HG02884 (cell line): ENCODE results near the gene POMT1.
A peak's percentile ranks its signal among the peaks of the same experiment; 100 is the strongest.

Experiments used
- ATAC-seq: cut with Tn5 transposase; IDR thresholded peaks from one replicate; pipeline ENCODE4 v1.9.1; 2021; ENCODE audit warnings: mild to moderate bottlenecking, moderate library complexity; ENCODE audit not compliant: unreplicated experiment

The POMT1 gene

DNA sequence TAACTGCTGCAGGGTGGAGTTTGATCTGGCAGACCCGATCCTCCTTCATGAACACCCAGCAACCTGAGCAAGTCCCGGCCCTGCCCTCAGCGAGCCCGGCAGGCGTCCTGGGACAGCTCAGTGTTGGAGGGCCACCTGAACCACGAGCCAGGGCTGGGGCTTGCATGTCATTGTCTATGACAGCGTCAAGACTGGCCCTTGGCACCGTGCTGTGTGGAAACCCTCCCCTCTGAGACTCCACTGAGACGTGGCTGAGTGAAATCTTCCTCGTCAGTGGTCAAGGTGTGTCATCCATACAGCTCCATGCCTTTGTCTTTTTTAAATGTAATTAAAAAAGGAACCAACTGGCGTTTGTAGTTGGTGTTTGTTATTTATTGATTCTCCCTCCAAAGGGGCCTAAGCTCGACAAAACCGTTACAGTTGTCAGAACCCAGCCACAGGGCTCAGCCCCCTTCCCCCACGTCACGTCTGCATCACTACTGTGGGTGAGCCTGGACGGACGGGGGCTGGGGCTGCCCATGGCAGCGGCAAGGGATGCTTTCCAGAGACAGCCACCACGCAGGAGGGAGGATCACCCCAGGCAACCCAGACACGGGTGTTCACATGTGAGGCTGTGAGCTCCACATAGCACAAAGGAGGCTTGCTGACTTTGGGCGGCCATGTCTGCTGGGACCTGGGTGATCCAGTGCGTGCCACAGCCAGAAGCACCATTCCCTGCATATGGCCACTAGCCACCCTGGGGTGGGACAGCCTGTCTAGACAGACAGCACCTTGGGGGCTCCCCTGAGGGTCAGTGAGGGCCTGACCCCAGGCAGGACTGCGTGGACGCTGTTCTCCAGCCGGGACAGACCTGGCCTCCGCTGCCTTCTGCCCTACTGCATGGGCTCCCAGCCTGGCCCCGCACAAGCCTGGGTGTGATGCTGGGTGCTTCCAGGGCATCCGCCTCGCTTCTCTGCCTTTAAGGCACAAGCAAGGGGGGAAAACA, 21.0 kb downstream of the POMT1 start:
- ATAC-seq: no peak

GRCh38 chr9:131524665-131525315, 22.1 kb downstream of the POMT1 start:
- no peak for ATAC-seq

GRCh38 chr9:131525643-131526565, 23.2 kb downstream of the POMT1 start:
- ATAC-seq: no peak

DNA sequence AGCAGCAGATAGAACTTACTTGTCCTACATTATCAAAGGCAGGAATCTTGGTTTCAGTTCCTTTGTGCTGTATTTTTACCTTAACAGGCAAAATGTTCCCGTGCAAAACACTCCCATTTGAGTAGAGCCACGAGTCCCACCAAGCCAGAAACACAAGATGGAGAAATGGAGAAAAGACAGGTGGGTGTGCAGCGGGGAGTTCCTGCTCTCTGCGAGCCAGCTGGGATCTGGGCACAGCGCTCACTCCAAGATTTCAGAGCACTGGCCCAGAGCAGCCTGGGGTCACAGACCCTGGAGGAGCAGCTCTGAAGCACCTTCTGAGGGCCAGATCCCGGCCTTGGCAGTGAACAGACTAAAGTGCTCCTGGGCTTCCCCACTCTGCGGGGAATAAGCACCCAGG, 25.5 kb downstream of the POMT1 start:
- ATAC-seq: no peak

DNA sequence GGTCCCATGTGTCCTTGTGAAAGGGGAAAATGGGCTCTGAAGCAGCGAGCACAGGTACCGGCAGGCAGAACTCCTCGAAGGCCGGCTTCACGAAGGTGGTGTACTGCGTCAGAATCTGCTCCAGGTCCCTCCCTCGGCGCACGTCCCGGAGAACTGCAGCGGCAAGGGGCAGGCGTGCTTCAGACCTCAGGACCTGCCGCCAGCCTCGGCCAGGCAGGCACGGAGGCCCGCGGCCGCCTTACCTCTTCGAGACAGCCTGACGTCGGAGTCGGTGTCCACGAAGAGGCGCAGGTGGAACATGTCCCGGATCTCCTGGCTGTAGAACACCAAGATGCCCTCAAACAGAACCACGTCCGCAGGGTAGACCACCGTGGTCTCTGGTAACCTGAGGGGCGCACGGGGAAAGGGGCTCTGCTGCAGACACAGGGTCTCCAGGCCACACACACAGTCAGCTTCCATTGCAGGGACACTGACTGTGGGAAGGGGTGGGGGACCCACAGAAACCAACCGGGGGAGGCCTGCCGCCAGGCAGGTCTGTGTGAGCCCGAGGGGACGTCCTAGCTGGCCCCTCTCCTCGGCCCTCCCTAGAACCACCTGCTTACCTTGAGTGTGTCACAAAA, 26.3 kb downstream of the POMT1 start:
- ATAC-seq: no peak

GRCh38 chr9:131529597-131530545, 27.2 kb downstream of the POMT1 start:
- no peak for ATAC-seq

- peak; percentile 16 for ATAC-seq
Observed at GRCh38 chr9:131530546-131530919, 27.8 kb downstream of the POMT1 start.

DNA sequence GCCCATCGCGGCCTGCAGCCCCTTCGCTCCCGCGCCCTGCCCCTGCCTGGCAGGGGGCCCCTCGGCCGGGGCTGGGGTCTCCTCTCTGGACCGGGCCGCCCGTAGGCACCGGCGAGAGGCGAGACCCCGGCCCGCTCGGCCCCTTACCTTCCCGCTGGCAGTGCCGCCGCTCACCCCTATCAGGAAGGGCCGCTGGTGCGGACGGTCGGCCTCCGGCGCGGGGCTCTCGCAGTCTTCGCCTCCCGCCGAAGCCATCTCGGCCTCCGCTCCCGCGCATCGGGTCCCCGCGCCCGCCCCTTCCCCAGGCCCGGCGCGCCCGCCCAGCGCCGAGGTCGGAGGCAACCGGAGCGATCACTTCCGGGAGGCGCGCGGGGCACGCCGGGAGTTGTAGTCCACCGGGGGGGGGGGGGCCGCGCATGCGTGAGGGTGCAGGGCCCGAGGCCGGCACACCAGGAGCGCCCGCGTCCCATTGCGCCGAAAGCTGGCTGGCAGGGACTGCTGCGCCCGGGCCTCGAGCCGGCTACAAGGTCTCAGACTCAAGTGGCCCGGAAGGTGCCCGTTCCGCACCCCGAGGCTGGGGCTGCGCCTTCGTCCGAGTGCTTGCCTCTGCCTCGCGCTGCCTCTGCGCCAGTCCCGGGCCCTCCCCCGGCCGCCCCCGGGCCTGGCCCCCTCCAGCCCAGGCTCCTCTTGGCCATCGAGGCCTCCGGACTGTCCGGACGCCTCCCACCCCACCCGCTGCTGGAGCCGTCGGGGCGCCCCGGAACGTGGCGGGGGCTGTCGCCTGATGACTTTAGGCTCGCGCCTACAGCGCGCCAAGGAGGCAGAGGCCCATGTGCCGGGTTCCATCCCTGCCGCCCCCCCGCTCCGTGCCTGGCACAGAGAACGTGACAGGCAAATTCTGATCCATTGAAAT, 28.5 kb downstream of the POMT1 start, which contains the start of gene UCK1:
UCK1 (minus strand) TSS at position 344 of the 913 bp plus-strand sequence; CDS start at position 255, 89 bp downstream.
- ATAC-seq: peak; percentile 76

GRCh38 chr9:131534721-131535237, 32.1 kb downstream of the POMT1 start:
- ATAC-seq: no peak

- ATAC-seq: no peak
Observed at GRCh38 chr9:131537946-131538345, 35.2 kb downstream of the POMT1 start.

DNA sequence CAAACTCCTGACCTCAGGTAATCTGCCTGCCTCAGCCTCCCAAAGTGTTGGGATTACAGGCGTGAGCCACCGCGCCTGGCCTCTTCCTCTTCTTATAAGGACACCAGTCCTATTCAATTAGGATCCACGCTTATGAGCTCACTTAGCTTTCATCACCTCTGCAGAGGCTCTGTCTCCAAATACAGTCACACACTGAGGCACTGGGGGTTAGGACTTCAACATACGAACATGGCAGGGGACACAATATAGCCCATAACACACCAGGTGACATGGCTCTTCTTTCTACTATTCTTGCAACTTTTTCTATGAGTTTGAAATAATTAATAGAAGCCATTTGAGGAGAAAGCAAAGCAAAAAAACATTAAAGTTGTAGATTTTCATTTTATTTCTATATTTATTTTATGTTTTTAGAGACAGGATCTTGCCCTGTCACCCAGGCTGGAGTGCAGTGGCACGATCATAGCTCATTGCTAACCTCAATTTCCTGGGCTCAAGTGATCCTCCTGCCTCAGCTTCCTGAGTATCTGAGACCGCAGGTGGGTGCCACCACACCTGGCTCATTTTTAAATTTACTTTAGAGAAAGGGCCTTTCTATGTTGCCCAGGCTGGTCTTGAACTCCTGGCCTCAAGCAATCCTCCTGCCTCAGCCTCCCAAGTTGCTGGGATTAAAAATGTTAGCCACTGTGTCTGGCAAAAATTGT, 36.7 kb downstream of the POMT1 start:
- ATAC-seq: no peak

DNA sequence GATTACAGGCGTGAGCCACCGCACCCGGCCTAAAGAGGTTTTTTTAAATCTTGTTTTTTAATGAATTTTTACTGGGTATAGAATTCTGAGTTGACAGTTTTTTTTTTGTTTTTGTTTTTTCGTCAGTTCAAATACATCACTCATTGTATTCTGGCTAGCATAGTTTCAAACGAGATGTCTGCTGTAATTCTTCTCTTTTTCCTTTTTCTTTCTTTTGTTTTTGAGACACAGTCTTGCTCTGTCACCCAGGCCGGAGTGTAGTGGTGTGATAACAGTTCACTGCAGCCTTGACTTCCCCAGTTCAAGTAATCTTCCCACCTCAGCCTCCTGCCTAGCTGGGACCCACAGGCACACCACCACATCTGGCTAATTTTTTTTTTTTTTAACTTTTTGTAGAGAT, 40.4 kb downstream of the POMT1 start:
- no peak for ATAC-seq

DNA sequence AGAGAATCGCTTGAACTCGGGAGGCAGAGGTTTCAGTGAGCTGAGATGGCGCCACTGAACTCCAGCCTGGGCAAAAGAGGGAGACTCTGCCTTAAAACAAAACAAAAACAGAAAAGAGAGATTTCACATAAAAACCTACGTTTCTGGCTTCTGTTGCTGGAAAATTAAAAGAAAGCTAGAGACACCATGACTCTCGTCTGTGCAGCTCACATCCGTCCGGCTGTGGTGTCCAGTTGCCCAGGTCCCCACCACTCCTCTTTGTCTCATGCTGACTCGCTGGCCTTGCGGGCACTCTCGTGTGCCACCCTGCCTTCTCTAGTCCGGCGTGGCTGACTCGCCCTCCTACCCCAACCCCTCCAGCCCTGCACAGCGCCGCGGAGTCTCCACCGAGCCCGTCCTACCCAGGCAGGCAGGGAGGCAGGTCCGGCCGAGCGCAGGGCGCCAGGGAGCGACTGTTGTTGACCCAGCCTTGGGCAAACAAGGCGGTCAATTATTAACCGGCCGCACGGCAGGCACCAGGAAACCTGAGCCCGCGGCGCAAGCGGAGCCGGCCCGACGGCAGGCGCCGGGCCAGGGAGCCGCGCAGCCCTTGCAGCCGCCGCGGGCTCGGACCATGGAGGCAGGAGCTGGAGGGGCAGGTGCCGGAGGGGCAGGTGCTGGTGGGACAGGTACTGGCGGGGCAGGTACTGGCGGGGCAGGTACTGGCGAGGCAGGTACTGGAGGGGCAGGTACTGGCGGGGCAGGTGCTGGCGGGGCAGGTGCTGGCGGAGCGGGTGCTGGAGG, 42.5 kb downstream of the POMT1 start, which contains the start of gene PRRT1B:
PRRT1B (plus strand) TSS at position 521 of the 783 bp plus-strand sequence; CDS start at position 614, 93 bp downstream.
- ATAC-seq: no peak

GRCh38 chr9:131545786-131546335, 43.1 kb downstream of the POMT1 start:
- no peak for ATAC-seq

- ATAC-seq: no peak
Observed at GRCh38 chr9:131546336-131547084, 43.8 kb downstream of the POMT1 start.
